Measurements from ENCODE around the gene NALCN. TPM values are rescaled to one million over a fixed set of nuclear protein-coding genes. Genes with fewer than 3 reads are reported as not detected.

Gene NALCN
- total RNA-seq, 4 donors from 2014 or later = 0.76 to 3.3 (median 1.8) TPM

GRCh38 chr13:101080616-101081015 lies 335.7 kb downstream of the NALCN start:
- Histone ChIP-seq H3K9me3 (no peaks in the 10 kb centered on the region), H3K27me3 (no peaks in the 10 kb centered on the region), H3K36me3 (no peaks in the 10 kb centered on the region), H3K4me3 (no peak overlapping the region), H3K4me1 (no peaks in the 10 kb centered on the region), H3K27ac (no peak overlapping the region)
- DNase-seq (ENCODE audit: low spot score in 2 of 2) = no peak
- TF ChIP-seq CTCF (IDR thresholded peaks at IDR 0.05) = no peak
- no peak for TF ChIP-seq POLR2AphosphoS5 (IDR thresholded peaks at IDR 0.05)
- TF ChIP-seq EP300 (IDR thresholded peaks at IDR 0.05) = no peak
- TF ChIP-seq POLR2A (IDR thresholded peaks at IDR 0.05) = no peak

GRCh38 chr13:101065329-101065728 lies 351.0 kb downstream of the NALCN start:
- TF ChIP-seq POLR2A (IDR thresholded peaks at IDR 0.05) = no peak
- no peak for TF ChIP-seq CTCF (IDR thresholded peaks at IDR 0.05)
- TF ChIP-seq POLR2AphosphoS5 (IDR thresholded peaks at IDR 0.05) = no peak
- TF ChIP-seq EP300 (IDR thresholded peaks at IDR 0.05) = no peak
- H3K9me3 ChIP-seq = no peaks in the 10 kb centered on the region
- no peak overlapping the region for H3K27ac ChIP-seq
- H3K4me3 ChIP-seq = no peak overlapping the region
- no peaks in the 10 kb centered on the region for H3K27me3 ChIP-seq
- no peaks in the 10 kb centered on the region for H3K36me3 ChIP-seq
- DNase-seq (ENCODE audit: low spot score in 2 of 2) = no peak
- no peaks in the 10 kb centered on the region for H3K4me1 ChIP-seq
- 82% methylated on average over 11 of the region's 12 CpGs for WGBS

GRCh38 chr13:101059793-101060192 lies 356.5 kb downstream of the NALCN start:
- Histone ChIP-seq H3K27me3 (no peaks in the 10 kb centered on the region), H3K4me3 (no peak overlapping the region)
- WGBS = 78% methylated on average over 10 of the region's 10 CpGs

GRCh38 chr13:101058841-101059240 lies 357.5 kb downstream of the NALCN start:
- DNase-seq (ENCODE audit: low spot score in 2 of 2) = no peak
- no peak for TF ChIP-seq EP300 (IDR thresholded peaks at IDR 0.05)
- no peak for TF ChIP-seq CTCF (IDR thresholded peaks at IDR 0.05)
- no peak for TF ChIP-seq POLR2AphosphoS5 (IDR thresholded peaks at IDR 0.05)
- TF ChIP-seq POLR2A (IDR thresholded peaks at IDR 0.05) = no peak
- Histone ChIP-seq H3K4me1 (no peaks in the 10 kb centered on the region), H3K36me3 (no peaks in the 10 kb centered on the region), H3K27me3 (no peaks in the 10 kb centered on the region), H3K27ac (no peak overlapping the region), H3K9me3 (no peaks in the 10 kb centered on the region), H3K4me3 (no peak overlapping the region)
- 53% methylated on average over 7 of the region's 8 CpGs for WGBS

More at GRCh38 chr13:101059793-101060192, 356.5 kb downstream of the NALCN start:
- Histone ChIP-seq H3K4me1 (no peaks in the 10 kb centered on the region), H3K27ac (no peak overlapping the region), H3K36me3 (no peaks in the 10 kb centered on the region), H3K9me3 (no peaks in the 10 kb centered on the region)
- no peak for DNase-seq (ENCODE audit: low spot score in 2 of 2)
- TF ChIP-seq EP300 (IDR thresholded peaks at IDR 0.05) (no peak), POLR2A (IDR thresholded peaks at IDR 0.05) (no peak), CTCF (IDR thresholded peaks at IDR 0.05) (no peak), POLR2AphosphoS5 (IDR thresholded peaks at IDR 0.05) (no peak)

GRCh38 chr13:101053301-101054093 lies 362.8 kb downstream of the NALCN start:
- no peak for TF ChIP-seq EP300 (IDR thresholded peaks at IDR 0.05)
- no peak for TF ChIP-seq POLR2A (IDR thresholded peaks at IDR 0.05)
- TF ChIP-seq CTCF (IDR thresholded peaks at IDR 0.05) = no peak
- TF ChIP-seq POLR2AphosphoS5 (IDR thresholded peaks at IDR 0.05) = no peak
- no peak for DNase-seq (ENCODE audit: low spot score in 2 of 2)
- Histone ChIP-seq H3K27ac (no peak overlapping the region), H3K27me3 (no peaks in the 10 kb centered on the region), H3K36me3 (no peaks in the 10 kb centered on the region), H3K4me3 (no peak overlapping the region), H3K4me1 (no peaks in the 10 kb centered on the region), H3K9me3 (no peaks in the 10 kb centered on the region)
- WGBS = 37% methylated on average over 5 of the region's 5 CpGs

All from suprapubic skin (tissue), 4 donors.